Right lobe of liver (tissue), 4 donors: ENCODE data around the gene MSH3.

Source experiments
- POLR2A ChIP-seq: fragments of 450-650 bp; IDR thresholded peaks from one replicate; pipeline ENCODE4 v1.6.1; 2017; ENCODE audit warnings: antibody characterized with exemption, mild to moderate bottlenecking
- TF ChIP-seq, protein P1 (sequence below), 4 donors: fragments of 200-600 bp in 3 of 4; fragments of 450-650 bp in 1 of 4; IDR thresholded peaks; one replicate each; pipeline versions ENCODE4 v1.5.1 to v1.8.0; 2016 to 2022; ENCODE audit warnings: antibody characterized with exemption in 4 of 4, mild to moderate bottlenecking in 2 of 4
- donor health status: DM: no; HTN: no; CAD: no.
- donor health status: DM: no; HTN: no; CAD: no.
- donor health status: DM: no; HTN: yes; CAD: no.

GRCh38 chr5:80757290-80757689 lies 102.8 kb downstream of the MSH3 start:
- TF ChIP-seq, protein P1, sequence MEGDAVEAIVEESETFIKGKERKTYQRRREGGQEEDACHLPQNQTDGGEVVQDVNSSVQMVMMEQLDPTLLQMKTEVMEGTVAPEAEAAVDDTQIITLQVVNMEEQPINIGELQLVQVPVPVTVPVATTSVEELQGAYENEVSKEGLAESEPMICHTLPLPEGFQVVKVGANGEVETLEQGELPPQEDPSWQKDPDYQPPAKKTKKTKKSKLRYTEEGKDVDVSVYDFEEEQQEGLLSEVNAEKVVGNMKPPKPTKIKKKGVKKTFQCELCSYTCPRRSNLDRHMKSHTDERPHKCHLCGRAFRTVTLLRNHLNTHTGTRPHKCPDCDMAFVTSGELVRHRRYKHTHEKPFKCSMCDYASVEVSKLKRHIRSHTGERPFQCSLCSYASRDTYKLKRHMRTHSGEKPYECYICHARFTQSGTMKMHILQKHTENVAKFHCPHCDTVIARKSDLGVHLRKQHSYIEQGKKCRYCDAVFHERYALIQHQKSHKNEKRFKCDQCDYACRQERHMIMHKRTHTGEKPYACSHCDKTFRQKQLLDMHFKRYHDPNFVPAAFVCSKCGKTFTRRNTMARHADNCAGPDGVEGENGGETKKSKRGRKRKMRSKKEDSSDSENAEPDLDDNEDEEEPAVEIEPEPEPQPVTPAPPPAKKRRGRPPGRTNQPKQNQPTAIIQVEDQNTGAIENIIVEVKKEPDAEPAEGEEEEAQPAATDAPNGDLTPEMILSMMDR (IDR thresholded peaks at IDR 0.05), result no peak
- TF ChIP-seq POLR2A, result no peak
